Measurements from ENCODE around the gene SGCD. TPM values are rescaled to one million over a fixed set of nuclear protein-coding genes. Genes with fewer than 3 reads are reported as not detected.

Gene SGCD
- total and polyA plus RNA-seq, 2 experiments from 2014 or later: 0.77 to 1.3 TPM

DNA sequence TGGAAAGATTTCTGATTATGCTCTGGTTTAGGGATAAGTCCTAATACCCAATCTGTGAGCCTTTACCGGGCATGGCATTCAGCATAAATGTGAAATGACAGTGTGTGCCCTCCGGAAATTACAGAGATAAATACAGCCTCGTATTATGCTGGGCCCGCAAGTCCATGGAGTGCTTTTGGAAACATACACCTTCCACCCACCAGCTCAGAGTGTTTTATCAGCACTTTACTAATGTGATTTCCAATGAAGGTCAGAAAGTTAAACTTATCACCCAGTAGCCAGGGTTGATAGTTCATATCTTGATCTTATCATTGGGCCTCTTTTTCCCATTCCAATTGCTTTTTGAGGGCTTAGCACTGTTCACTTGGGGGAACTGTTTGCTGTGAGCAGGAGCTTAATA is 94.8 kb downstream of the SGCD start:
- Histone ChIP-seq H3K27ac (no peak overlapping the region), H3K9me3 (ENCODE audit: low read depth) (no peaks in the 10 kb centered on the region), H3K4me3 (no peak overlapping the region), H3K4me1 (ENCODE audit: low read depth) (peaks cover 22% of the 10 kb centered on the region), H3K27me3 (no peaks in the 10 kb centered on the region), H3K36me3 (no peaks in the 10 kb centered on the region)
- DNase-seq (ENCODE audit: low read depth in 1 of 2, low spot score in 1 of 2): no peak
- TF ChIP-seq, protein P1, sequence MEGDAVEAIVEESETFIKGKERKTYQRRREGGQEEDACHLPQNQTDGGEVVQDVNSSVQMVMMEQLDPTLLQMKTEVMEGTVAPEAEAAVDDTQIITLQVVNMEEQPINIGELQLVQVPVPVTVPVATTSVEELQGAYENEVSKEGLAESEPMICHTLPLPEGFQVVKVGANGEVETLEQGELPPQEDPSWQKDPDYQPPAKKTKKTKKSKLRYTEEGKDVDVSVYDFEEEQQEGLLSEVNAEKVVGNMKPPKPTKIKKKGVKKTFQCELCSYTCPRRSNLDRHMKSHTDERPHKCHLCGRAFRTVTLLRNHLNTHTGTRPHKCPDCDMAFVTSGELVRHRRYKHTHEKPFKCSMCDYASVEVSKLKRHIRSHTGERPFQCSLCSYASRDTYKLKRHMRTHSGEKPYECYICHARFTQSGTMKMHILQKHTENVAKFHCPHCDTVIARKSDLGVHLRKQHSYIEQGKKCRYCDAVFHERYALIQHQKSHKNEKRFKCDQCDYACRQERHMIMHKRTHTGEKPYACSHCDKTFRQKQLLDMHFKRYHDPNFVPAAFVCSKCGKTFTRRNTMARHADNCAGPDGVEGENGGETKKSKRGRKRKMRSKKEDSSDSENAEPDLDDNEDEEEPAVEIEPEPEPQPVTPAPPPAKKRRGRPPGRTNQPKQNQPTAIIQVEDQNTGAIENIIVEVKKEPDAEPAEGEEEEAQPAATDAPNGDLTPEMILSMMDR (IDR thresholded peaks at IDR 0.05; ENCODE audit: low read depth, low read length): no peak

- Histone ChIP-seq H3K9me3 (ENCODE audit: low read depth) (no peaks in the 10 kb centered on the region), H3K27ac (no peak overlapping the region), H3K4me1 (ENCODE audit: low read depth) (peaks cover 22% of the 10 kb centered on the region), H3K27me3 (no peaks in the 10 kb centered on the region), H3K4me3 (no peak overlapping the region), H3K36me3 (no peaks in the 10 kb centered on the region)
- TF ChIP-seq, protein P1 (IDR thresholded peaks at IDR 0.05; ENCODE audit: low read depth, low read length): no peak
- DNase-seq (ENCODE audit: low read depth in 1 of 2, low spot score in 1 of 2): no peak
Measured at GRCh38 chr5:156423597-156423996, 96.6 kb downstream of the SGCD start.

- no peak for DNase-seq (ENCODE audit: low read depth in 1 of 2, low spot score in 1 of 2)
- H3K4me3 ChIP-seq: no peak overlapping the region
- TF ChIP-seq, protein P1 (IDR thresholded peaks at IDR 0.05; ENCODE audit: low read depth, low read length): no peak
- H3K4me1 ChIP-seq (ENCODE audit: low read depth): peaks cover under 1% of the 10 kb centered on the region
- no peak overlapping the region for H3K27ac ChIP-seq
- H3K36me3 ChIP-seq: no peaks in the 10 kb centered on the region
- no peaks in the 10 kb centered on the region for H3K27me3 ChIP-seq
- H3K9me3 ChIP-seq (ENCODE audit: low read depth): no peaks in the 10 kb centered on the region
Measured at GRCh38 chr5:156427315-156427714, 100.4 kb downstream of the SGCD start.

- H3K27me3 ChIP-seq: no peaks in the 10 kb centered on the region
- H3K27ac ChIP-seq: no peak overlapping the region
- TF ChIP-seq, protein P1 (IDR thresholded peaks at IDR 0.05; ENCODE audit: low read depth, low read length): no peak
- DNase-seq (ENCODE audit: low read depth in 1 of 2, low spot score in 1 of 2): no peak
- H3K9me3 ChIP-seq (ENCODE audit: low read depth): no peaks in the 10 kb centered on the region
- H3K4me1 ChIP-seq (ENCODE audit: low read depth): no peaks in the 10 kb centered on the region
- H3K36me3 ChIP-seq: no peaks in the 10 kb centered on the region
- no peak overlapping the region for H3K4me3 ChIP-seq
Measured at GRCh38 chr5:156431956-156432829, 105.2 kb downstream of the SGCD start.

DNA sequence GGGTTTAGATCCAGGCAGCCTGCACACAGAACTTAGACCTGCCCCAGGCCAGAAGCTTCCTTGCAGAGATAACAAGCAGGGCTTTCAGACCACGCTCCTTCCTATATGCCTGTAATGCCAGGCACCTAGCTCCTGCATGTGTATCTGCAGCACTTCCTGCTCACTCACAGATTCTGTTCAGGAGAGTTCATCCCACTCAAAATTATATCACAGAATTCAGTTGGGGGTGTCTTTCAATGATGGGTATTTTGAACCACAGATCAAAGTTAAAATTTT is 105.8 kb downstream of the SGCD start:
- no peak overlapping the region for H3K27ac ChIP-seq
- DNase-seq (ENCODE audit: low read depth in 1 of 2, low spot score in 1 of 2): no peak
- TF ChIP-seq, protein P1 (IDR thresholded peaks at IDR 0.05; ENCODE audit: low read depth, low read length): no peak
- H3K9me3 ChIP-seq (ENCODE audit: low read depth): no peaks in the 10 kb centered on the region
- no peaks in the 10 kb centered on the region for H3K27me3 ChIP-seq
- no peaks in the 10 kb centered on the region for H3K36me3 ChIP-seq
- no peaks in the 10 kb centered on the region for H3K4me1 ChIP-seq (ENCODE audit: low read depth)
- H3K4me3 ChIP-seq: no peak overlapping the region
